HEK293 (cell line): ENCODE data around the gene DNAH6.
"Not testable (repeated sequence)": the region's sequence is repeated elsewhere in the genome, so short reads cannot be mapped to it uniquely, and the experiment has no call there.

Experiments used
- CTCF ChIA-PET: fragments of 350-600 bp; formaldehyde crosslinking; extraction: SDS; loops from one replicate; lab custom pipeline; 2021; ENCODE audit warnings: antibody characterized with exemption; lab: Yijun Ruan, JAX
- POLR2A ChIA-PET: fragments of 300-600 bp; formaldehyde crosslinking; extraction: SDS; loops from one replicate; lab custom pipeline; 2020; ENCODE audit warnings: antibody characterized with exemption, inconsistent platforms; lab: Yijun Ruan, JAX
- H3K27ac ChIP-seq: fragments of 200-500 bp; sonication (Bioruptor generic); 2 replicates; pipeline ENCODE4 v1.5.1; 2014; ENCODE audit warnings: low read depth, low read length, control low read depth, inconsistent platforms; ENCODE audit errors: extremely low read depth
- H3K36me3 ChIP-seq, 2 experiments: fragments of 200-500 bp in 1 of 2; sonication (Bioruptor generic) in 1 of 2; 1 replicate in 1 of 2; 2 replicates in 1 of 2; pipeline ENCODE4 v1.5.1; 2014 to 2017; ENCODE audit warnings: inconsistent platforms in 2 of 2, low read length in 2 of 2; ENCODE audit not compliant: control insufficient read depth in 2 of 2, insufficient read depth in 1 of 2
- H3K4me1 ChIP-seq: fragments of 200-500 bp; sonication (Bioruptor generic); 2 replicates; pipeline ENCODE4 v1.5.1; 2014; ENCODE audit warnings: mild to moderate bottlenecking, low read length, inconsistent platforms; ENCODE audit not compliant: control insufficient read depth, insufficient read depth
- H3K4me3 ChIP-seq: 2 replicates; pipeline ENCODE4 v1.5.1; 2011; ENCODE audit warnings: low read depth, mild to moderate bottlenecking, control low read depth, low read length, moderate library complexity
- H3K9me3 ChIP-seq: fragments of 200-500 bp; sonication (Bioruptor generic); 2 replicates; pipeline ENCODE4 v1.5.1; 2014; ENCODE audit warnings: low read depth, low read length, inconsistent platforms; ENCODE audit not compliant: control insufficient read depth, insufficient read depth
- OSR2 ChIP-seq: fragments of 450-650 bp; formaldehyde crosslinking; IDR thresholded peaks from 2 replicates; pipeline ENCODE4 v1.5.1; 2016; ENCODE audit warnings: missing biosample characterization, missing genetic modification characterization
- REPIN1 ChIP-seq: fragments of 450-650 bp; formaldehyde crosslinking; IDR thresholded peaks from 2 replicates; pipeline ENCODE4 v1.5.1; 2017; ENCODE audit warnings: missing biosample characterization, missing genetic modification characterization, low read depth
- TRIM28 ChIP-seq: IDR thresholded peaks from 2 replicates; pipeline ENCODE4 v1.6.1; 2011; ENCODE audit warnings: low read length, control low read depth, borderline replicate concordance
- ZFP3 ChIP-seq: fragments of 450-650 bp; formaldehyde crosslinking; IDR thresholded peaks from 2 replicates; pipeline ENCODE4 v1.5.1; 2016; ENCODE audit warnings: low read depth, missing biosample characterization, missing genetic modification characterization
- ZFP69B ChIP-seq: fragments of 450-650 bp; formaldehyde crosslinking; IDR thresholded peaks from 2 replicates; pipeline ENCODE4 v1.5.1; 2016; ENCODE audit warnings: missing biosample characterization, missing genetic modification characterization
- ZNF146 ChIP-seq: fragments of 450-650 bp; formaldehyde crosslinking; IDR thresholded peaks from 2 replicates; pipeline ENCODE4 v1.5.1; 2016; ENCODE audit warnings: missing biosample characterization, missing genetic modification characterization
- ZNF157 ChIP-seq: fragments of 450-650 bp; formaldehyde crosslinking; IDR thresholded peaks from 2 replicates; pipeline ENCODE4 v1.5.1; 2016; ENCODE audit warnings: missing biosample characterization, missing genetic modification characterization
- ZNF202 ChIP-seq: fragments of 450-650 bp; formaldehyde crosslinking; IDR thresholded peaks from 2 replicates; pipeline ENCODE4 v1.5.1; 2016; ENCODE audit warnings: missing biosample characterization, missing genetic modification characterization, borderline replicate concordance
- ZNF302 ChIP-seq: fragments of 450-650 bp; formaldehyde crosslinking; IDR thresholded peaks from 2 replicates; pipeline ENCODE4 v1.5.1; 2016; ENCODE audit warnings: missing biosample characterization, missing genetic modification characterization, low read depth
- ZNF366 ChIP-seq: fragments of 450-650 bp; formaldehyde crosslinking; conservative IDR thresholded peaks from 2 replicates; pipeline ENCODE4 v1.5.1; 2016; ENCODE audit warnings: missing biosample characterization, missing genetic modification characterization
- ZNF37A ChIP-seq: fragments of 450-650 bp; IDR thresholded peaks from 2 replicates; pipeline ENCODE4 v1.5.1; 2018; ENCODE audit warnings: missing biosample characterization, missing genetic modification characterization
- ZNF391 ChIP-seq: fragments of 450-650 bp; formaldehyde crosslinking; IDR thresholded peaks from 2 replicates; pipeline ENCODE4 v1.5.1; 2016; ENCODE audit warnings: low read depth, missing biosample characterization, missing genetic modification characterization, borderline replicate concordance
- ZNF423 ChIP-seq: fragments of 450-650 bp; formaldehyde crosslinking; IDR thresholded peaks from 2 replicates; pipeline ENCODE4 v1.5.1; 2016; ENCODE audit warnings: missing biosample characterization, missing genetic modification characterization
- ZNF433 ChIP-seq: fragments of 450-650 bp; formaldehyde crosslinking; IDR thresholded peaks from 2 replicates; pipeline ENCODE4 v1.5.1; 2016; ENCODE audit warnings: missing biosample characterization, missing genetic modification characterization, low read depth
- ZNF48 ChIP-seq: fragments of 450-650 bp; formaldehyde crosslinking; IDR thresholded peaks from 2 replicates; pipeline ENCODE4 v1.5.1; 2016; ENCODE audit warnings: missing biosample characterization, missing genetic modification characterization
- ZNF514 ChIP-seq: fragments of 450-650 bp; formaldehyde crosslinking; IDR thresholded peaks from 2 replicates; pipeline ENCODE4 v1.5.1; 2016; ENCODE audit warnings: missing biosample characterization, missing genetic modification characterization
- ZNF623 ChIP-seq: fragments of 450-650 bp; formaldehyde crosslinking; IDR thresholded peaks from 2 replicates; pipeline ENCODE4 v1.5.1; 2016; ENCODE audit warnings: missing biosample characterization, missing genetic modification characterization
- TF ChIP-seq, protein P1 (sequence below): IDR thresholded peaks from 2 replicates; pipeline ENCODE4 v1.6.1; 2011; ENCODE audit warnings: mild to moderate bottlenecking, low read depth, low read length, borderline replicate concordance
- TF ChIP-seq, protein P2 (sequence below): fragments of 450-650 bp; formaldehyde crosslinking; IDR thresholded peaks from 2 replicates; pipeline ENCODE4 v1.5.1; 2016; ENCODE audit warnings: missing biosample characterization, missing genetic modification characterization
- TF ChIP-seq, protein P3 (sequence below): fragments of 450-650 bp; formaldehyde crosslinking; IDR thresholded peaks from 2 replicates; pipeline ENCODE4 v1.5.1; 2016; ENCODE audit warnings: missing biosample characterization, missing genetic modification characterization
- TF ChIP-seq, protein P4 (sequence below): fragments of 450-650 bp; formaldehyde crosslinking; IDR thresholded peaks from 2 replicates; pipeline ENCODE4 v1.5.1; 2016; ENCODE audit warnings: missing biosample characterization, missing genetic modification characterization

Gene DNAH6

DNA sequence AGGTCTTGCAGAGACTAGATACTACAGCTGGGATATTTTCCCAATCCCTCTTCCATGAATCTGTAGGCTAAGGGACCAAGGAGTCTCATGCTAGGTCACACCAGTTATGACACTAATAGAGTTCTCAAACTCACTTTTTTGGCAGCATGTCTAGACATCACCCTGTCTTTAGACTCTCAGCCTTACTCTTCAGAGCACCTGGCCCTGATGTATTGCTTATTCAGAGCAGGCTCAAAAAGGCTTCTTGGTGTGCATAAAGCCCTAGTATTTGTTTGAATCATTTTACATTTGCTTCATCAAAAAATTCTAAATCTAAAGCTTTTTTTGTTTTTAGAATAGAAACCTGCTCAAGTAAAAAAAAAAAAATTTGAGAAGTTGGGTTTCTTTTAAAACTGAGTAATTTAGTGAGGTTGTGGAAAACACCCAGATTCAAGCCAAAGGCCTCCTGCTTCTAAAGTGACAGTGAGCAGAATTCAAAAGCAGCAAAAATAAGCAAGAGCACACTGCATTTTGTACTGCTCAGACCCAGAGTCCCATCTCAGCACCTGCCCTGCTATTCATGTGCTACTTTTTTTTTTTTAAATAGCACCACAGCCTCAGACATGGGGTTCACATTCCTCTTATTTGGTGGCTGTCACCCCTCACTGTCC, 18.0 kb upstream of the DNAH6 start (continued):
- TF ChIP-seq, protein P1, sequence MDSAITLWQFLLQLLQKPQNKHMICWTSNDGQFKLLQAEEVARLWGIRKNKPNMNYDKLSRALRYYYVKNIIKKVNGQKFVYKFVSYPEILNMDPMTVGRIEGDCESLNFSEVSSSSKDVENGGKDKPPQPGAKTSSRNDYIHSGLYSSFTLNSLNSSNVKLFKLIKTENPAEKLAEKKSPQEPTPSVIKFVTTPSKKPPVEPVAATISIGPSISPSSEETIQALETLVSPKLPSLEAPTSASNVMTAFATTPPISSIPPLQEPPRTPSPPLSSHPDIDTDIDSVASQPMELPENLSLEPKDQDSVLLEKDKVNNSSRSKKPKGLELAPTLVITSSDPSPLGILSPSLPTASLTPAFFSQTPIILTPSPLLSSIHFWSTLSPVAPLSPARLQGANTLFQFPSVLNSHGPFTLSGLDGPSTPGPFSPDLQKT = no peak
- TF ChIP-seq ZNF391 = no peak
- TF ChIP-seq, protein P2, sequence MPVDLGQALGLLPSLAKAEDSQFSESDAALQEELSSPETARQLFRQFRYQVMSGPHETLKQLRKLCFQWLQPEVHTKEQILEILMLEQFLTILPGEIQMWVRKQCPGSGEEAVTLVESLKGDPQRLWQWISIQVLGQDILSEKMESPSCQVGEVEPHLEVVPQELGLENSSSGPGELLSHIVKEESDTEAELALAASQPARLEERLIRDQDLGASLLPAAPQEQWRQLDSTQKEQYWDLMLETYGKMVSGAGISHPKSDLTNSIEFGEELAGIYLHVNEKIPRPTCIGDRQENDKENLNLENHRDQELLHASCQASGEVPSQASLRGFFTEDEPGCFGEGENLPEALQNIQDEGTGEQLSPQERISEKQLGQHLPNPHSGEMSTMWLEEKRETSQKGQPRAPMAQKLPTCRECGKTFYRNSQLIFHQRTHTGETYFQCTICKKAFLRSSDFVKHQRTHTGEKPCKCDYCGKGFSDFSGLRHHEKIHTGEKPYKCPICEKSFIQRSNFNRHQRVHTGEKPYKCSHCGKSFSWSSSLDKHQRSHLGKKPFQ (tag by site-specific recombination) = no peak
- TF ChIP-seq ZNF37A (tag by site-specific recombination) = no peak
- TF ChIP-seq, protein P3, sequence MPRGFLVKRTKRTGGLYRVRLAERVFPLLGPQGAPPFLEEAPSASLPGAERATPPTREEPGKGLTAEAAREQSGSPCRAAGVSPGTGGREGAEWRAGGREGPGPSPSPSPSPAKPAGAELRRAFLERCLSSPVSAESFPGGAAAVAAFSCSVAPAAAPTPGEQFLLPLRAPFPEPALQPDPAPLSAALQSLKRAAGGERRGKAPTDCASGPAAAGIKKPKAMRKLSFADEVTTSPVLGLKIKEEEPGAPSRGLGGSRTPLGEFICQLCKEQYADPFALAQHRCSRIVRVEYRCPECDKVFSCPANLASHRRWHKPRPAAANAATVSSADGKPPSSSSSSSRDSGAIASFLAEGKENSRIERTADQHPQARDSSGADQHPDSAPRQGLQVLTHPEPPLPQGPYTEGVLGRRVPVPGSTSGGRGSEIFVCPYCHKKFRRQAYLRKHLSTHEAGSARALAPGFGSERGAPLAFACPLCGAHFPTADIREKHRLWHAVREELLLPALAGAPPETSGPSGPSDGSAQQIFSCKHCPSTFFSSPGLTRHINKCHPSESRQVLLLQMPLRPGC = no peak
- TF ChIP-seq, all 188 proteins: peak for 0

DNA sequence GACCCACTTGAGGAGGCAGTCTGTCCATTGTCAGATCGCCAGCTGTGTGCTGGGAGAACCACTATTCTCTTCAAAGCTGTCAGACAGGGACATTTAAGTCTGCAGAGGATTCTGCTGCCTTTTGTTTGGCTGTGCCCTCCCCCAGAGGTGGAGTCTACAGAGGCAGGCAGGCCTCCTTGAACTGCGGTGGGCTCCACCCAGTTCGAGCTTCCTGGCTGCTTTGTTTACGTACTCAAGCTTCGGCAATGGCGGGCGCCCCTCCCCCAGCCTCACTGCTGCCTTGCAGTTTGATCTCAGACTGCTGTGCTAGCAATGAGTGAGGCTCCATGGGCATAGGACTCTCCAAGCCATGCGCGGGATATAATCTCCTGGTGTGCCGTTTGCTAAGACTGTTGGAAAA, 5.3 kb upstream of the DNAH6 start:
- CTCF ChIA-PET, POLR2A ChIA-PET: not testable (repeated sequence)

DNA sequence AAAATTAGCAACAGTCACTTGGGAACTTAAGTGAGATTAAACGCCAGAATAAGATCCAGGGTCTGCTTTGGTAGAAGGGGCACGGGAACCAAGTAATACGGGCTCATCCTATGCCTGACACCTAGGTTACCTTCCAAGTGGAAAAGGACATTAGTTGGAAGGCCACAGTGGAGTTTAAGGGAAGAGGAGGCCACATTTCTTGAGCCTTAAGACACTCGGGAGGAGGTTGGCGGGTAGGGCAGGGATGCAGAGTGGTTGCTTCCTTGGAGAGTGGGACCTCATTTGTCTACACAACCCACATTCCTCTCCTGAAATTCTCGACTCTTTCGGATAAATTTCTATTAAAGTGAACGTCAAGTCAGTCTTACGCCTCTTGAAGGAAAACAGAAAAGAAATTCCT, 510 bp upstream of the DNAH6 start:
- ChIA-PET CTCF (no interaction called here), POLR2A (no interaction called here)
- H3K9me3 ChIP-seq = no peaks in the 10 kb centered on the region
- H3K4me3 ChIP-seq = no peak overlapping the region
- TF ChIP-seq ZNF366 (no peak), ZNF423 (tag by site-specific recombination) (no peak), ZNF146 (tag by site-specific recombination) (no peak), ZNF202 (tag by site-specific recombination) (no peak), ZFP3 (tag by site-specific recombination) (no peak), ZNF48 (tag by site-specific recombination) (no peak), ZFP69B (tag by site-specific recombination) (no peak), OSR2 (tag by site-specific recombination) (no peak), REPIN1 (tag by site-specific recombination) (no peak), ZNF433 (tag by site-specific recombination) (no peak), ZNF302 (tag by site-specific recombination) (no peak), TRIM28 (no peak), ZNF514 (tag by site-specific recombination) (no peak), ZNF157 (tag by site-specific recombination) (no peak), ZNF623 (tag by site-specific recombination) (no peak)
- TF ChIP-seq, protein P2 (tag by site-specific recombination) = no peak
- TF ChIP-seq, protein P4, sequence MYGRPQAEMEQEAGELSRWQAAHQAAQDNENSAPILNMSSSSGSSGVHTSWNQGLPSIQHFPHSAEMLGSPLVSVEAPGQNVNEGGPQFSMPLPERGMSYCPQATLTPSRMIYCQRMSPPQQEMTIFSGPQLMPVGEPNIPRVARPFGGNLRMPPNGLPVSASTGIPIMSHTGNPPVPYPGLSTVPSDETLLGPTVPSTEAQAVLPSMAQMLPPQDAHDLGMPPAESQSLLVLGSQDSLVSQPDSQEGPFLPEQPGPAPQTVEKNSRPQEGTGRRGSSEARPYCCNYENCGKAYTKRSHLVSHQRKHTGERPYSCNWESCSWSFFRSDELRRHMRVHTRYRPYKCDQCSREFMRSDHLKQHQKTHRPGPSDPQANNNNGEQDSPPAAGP = no peak
- no peaks in the 10 kb centered on the region for H3K4me1 ChIP-seq
- H3K36me3 ChIP-seq = no peaks in the 10 kb centered on the region
- no peak overlapping the region for H3K27ac ChIP-seq

More for the DNA sequence above, 5.3 kb upstream of the DNAH6 start:
- H3K4me3 ChIP-seq, H3K27ac ChIP-seq, H3K36me3 ChIP-seq, H3K4me1 ChIP-seq, H3K9me3 ChIP-seq: not testable (repeated sequence)
